ENCODE results near the gene LLGL2.

- TF ChIP-seq SIN3A (IDR thresholded peaks at IDR 0.05; ENCODE audit: borderline replicate concordance, insufficient read depth, low read length): no peak
- TF ChIP-seq REST (IDR thresholded peaks at IDR 0.05; ENCODE audit: insufficient read depth in 1 of 2, low read depth in 2 of 2, low read length in 2 of 2): no peak
Measured at GRCh38 chr17:75601057-75601987, 75.8 kb downstream of the LLGL2 start.

Data from PFSK-1 (cell line).